ENCODE measurements around the gene DCST2. TPM values are rescaled to one million over a fixed set of nuclear protein-coding genes. Genes with fewer than 3 reads are reported as not detected.

Gene DCST2
- total and polyA plus RNA-seq, 2 of the 8 experiments (the other 6 are each of a cell fraction or from before 2014, with no cell fraction given) = 0.43 to 2.1 TPM

- no peak overlapping the region for H3K4me3 ChIP-seq (ENCODE audit: extremely low read depth in 1 of 4, insufficient read depth in 2 of 4, low read depth in 3 of 4, low read length in 4 of 4)
- no peaks in the 10 kb centered on the region for H3K23me2 ChIP-seq (ENCODE audit: low read depth, low read length)
- no peak overlapping the region for H3K27ac ChIP-seq (ENCODE audit: low read depth, low read length)
- POLR2A ChIA-PET (ENCODE audit: partially characterized antibody) = interaction anchor here (0.6 to 2.0 kb wide), 6 partner anchors 12 to 693 kb away, joined by 3 to 5 read pairs (median 3); no protein-coding TSS in a partner anchor
- H2AFZ ChIP-seq (ENCODE audit: low read length) = no peak overlapping the region
- FAIRE-seq (no peak), DNase-seq (ENCODE audit: low read depth in 1 of 2, low spot score in 2 of 2) (no peak)
- 91% methylated on average over 16 of the region's 16 CpGs; no CpG with 5 or more reads in 1 of the 2 experiments for WGBS, 2 experiments (ENCODE audit: extremely low coverage in 1 of 2, insufficient coverage in 1 of 2, insufficient read length in 1 of 2, insufficient replicate concordance in 2 of 2, low coverage in 1 of 2, low lambda C conversion rate in 2 of 2, missing lambda C conversion rate in 1 of 2)
- no peak overlapping the region for H3K4ac ChIP-seq (replicated peaks; ENCODE audit: insufficient read length, low read depth, low read length)
- H2BK5ac ChIP-seq (ENCODE audit: low read depth, low read length) = no peak overlapping the region
- CTCF ChIA-PET (ENCODE audit: partially characterized antibody) = interaction anchor here (0.6 to 9.5 kb wide), 8 partner anchors 10 to 1672 kb away, joined by 3 to 76 read pairs (median 10); no protein-coding TSS in a partner anchor
- H2BK120ac ChIP-seq (replicated peaks; ENCODE audit: low read depth, low read length) = no peak overlapping the region
- H3K9ac ChIP-seq (replicated peaks in 1 of 4; ENCODE audit: extremely low read depth in 1 of 4, low read depth in 3 of 4, low read length in 3 of 4) = no peak overlapping the region
- no peak overlapping the region for H2AK5ac ChIP-seq (ENCODE audit: low read depth, low read length)
- H3K23ac ChIP-seq (ENCODE audit: insufficient read length) = no peak overlapping the region
- no peak overlapping the region for H4K8ac ChIP-seq (ENCODE audit: extremely low read depth, insufficient read depth, low read length)
- no peak overlapping the region for H3K56ac ChIP-seq (replicated peaks; ENCODE audit: insufficient read length, low read depth, low read length)
- no peak overlapping the region for H4K5ac ChIP-seq (ENCODE audit: insufficient read length, low read depth, low read length)
- no peak overlapping the region for H2BK20ac ChIP-seq (ENCODE audit: low read length)
- no peak overlapping the region for H3K4me2 ChIP-seq (ENCODE audit: insufficient read depth in 1 of 2, low read depth in 2 of 2, low read length in 2 of 2)
- H3K79me1 ChIP-seq (ENCODE audit: low read depth, low read length) = no peaks in the 10 kb centered on the region
- H4K91ac ChIP-seq (replicated peaks; ENCODE audit: insufficient read length, low read length) = no peak overlapping the region
- no peaks in the 10 kb centered on the region for H3K36me3 ChIP-seq (ENCODE audit: control insufficient read depth in 2 of 4, insufficient read depth in 4 of 4, low read length in 3 of 4)
- no peak overlapping the region for H2BK12ac ChIP-seq (ENCODE audit: low read depth, low read length)
- no peak overlapping the region for H3K18ac ChIP-seq (ENCODE audit: extremely low read depth, low read length)
- H3K4me1 ChIP-seq (replicated peaks in 1 of 4; ENCODE audit: control insufficient read depth in 3 of 4, insufficient read depth in 4 of 4, low read length in 3 of 4) = peaks cover 0 to 5% (median 0%) of the 10 kb centered on the region in 4 experiments; a peak in 2 of 7 replicates
- H3K27me3 ChIP-seq (replicated peaks in 1 of 4; ENCODE audit: control insufficient read depth in 3 of 4, extremely low read depth in 1 of 4, insufficient read depth in 3 of 4, low read length in 3 of 4) = peaks cover 0 to 3% (median 1%) of the 10 kb centered on the region in 4 experiments; a peak in 1 of 7 replicates
- H3K14ac ChIP-seq (ENCODE audit: insufficient read length) = no peak overlapping the region
- H3K79me2 ChIP-seq (ENCODE audit: control insufficient read depth in 1 of 2, insufficient read depth in 2 of 2, low read length in 2 of 2) = no peaks in the 10 kb centered on the region
- H3K9me3 ChIP-seq (ENCODE audit: insufficient read depth in 2 of 2, low read depth in 1 of 2, low read length in 1 of 2) = no peaks in the 10 kb centered on the region
- no peak overlapping the region for H2BK15ac ChIP-seq (ENCODE audit: low read length)
- no peaks in the 10 kb centered on the region for H4K20me1 ChIP-seq (replicated peaks in 1 of 2; ENCODE audit: control insufficient read depth in 1 of 2, insufficient read depth in 2 of 2, low read length in 2 of 2)
- TF ChIP-seq RBBP5 (IDR thresholded peaks at IDR 0.05; ENCODE audit: borderline replicate concordance, low read depth, low read length) (no peak), POLR2A (IDR thresholded peaks at IDR 0.05; ENCODE audit: control extremely low read depth in 1 of 2, low read depth in 2 of 2, low read length in 2 of 2) (no peak)
These were observed 3.9 kb downstream of the DCST2 start for GRCh38 chr1:155029513-155030242.

Measured in H1 (cell line).